NCI-H510A treated with DMSO at 0.1 percent for 48 hours (cell line): ENCODE results near the gene TRIM54.
"Not testable (repeated sequence)": the region's sequence is repeated elsewhere in the genome, so short reads cannot be mapped to it uniquely, and the experiment has no call there.

Experiments
- DNase-seq: peaks from one replicate; lab custom pipeline; 2025; lab: John Stamatoyannopoulos, UW

TRIM54 gene

DNA sequence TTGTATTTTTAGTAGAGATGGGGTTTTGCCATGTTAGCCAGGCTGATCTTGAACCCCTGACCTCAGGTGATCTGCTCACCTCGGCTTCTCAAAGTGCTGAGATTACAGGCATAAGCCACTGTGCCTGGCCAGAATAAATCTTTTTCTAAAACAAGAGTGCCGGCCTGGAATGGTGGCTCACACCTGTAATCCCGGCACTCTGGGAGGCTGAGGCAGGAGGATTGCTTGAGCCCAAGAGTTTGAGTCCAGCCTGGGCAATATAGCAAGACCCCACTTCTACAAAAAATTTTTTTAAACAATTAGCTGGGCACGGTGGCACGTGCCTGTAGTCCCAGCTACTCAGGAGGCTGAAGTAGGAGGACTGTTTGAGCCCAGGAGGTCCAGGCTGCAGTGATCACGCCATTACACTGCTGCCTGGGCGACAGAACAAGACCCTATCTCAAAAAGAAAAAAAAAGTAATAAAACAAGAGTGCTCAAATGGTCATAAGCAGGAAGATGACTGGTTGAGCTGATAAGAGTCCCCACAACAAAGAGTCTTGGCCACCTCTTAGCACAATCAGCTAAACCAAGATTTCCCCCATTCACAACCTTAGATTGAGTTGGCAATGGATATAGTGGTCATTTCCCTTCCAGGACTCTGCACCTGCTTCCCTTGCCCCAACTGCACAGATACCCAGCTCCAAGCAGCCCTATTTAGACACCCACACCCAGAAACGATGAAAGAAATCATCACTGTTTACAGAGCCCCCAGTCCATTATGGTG, 31.8 kb downstream of the TRIM54 start:
- no peak for DNase-seq

DNA sequence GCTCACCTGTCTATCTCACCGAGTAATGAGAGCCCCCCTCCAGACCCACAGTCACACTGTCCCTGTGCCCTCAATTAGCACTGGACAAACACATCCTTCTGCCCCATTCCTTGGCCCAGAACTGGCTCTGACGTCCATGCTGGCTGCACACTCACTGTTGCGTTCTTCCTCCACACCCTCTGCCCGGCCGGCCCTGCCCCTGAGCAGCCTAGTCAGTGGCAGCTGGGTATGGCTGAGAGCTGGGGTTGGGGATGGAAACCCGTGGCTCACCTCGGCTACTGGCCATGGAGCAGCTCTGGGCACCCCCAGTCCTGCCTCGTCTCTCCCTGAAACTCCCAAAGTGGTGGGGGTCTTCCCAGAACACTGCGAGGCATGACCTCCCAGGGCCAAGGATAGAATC, 32.5 kb downstream of the TRIM54 start:
- DNase-seq, result no peak

DNA sequence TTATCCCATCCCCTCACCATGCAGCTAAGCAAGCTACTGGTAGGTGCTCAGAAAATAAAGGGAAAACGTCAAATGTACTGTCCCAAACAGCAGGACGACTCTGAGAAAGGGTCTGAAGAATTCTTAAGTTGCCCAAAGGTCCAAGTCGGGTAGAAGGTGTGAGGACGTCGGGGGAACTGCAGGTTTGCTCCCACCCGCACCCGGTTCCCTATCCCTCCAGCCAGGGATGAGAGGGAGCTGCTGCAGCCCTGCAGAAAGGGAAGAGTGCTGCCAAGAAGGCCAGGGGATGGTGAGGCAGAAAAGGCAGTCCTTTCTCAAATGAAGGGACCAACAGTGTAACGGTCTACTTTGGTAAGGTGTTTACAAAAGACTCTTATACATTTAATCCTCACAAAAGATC, 32.9 kb downstream of the TRIM54 start:
- no peak for DNase-seq

DNA sequence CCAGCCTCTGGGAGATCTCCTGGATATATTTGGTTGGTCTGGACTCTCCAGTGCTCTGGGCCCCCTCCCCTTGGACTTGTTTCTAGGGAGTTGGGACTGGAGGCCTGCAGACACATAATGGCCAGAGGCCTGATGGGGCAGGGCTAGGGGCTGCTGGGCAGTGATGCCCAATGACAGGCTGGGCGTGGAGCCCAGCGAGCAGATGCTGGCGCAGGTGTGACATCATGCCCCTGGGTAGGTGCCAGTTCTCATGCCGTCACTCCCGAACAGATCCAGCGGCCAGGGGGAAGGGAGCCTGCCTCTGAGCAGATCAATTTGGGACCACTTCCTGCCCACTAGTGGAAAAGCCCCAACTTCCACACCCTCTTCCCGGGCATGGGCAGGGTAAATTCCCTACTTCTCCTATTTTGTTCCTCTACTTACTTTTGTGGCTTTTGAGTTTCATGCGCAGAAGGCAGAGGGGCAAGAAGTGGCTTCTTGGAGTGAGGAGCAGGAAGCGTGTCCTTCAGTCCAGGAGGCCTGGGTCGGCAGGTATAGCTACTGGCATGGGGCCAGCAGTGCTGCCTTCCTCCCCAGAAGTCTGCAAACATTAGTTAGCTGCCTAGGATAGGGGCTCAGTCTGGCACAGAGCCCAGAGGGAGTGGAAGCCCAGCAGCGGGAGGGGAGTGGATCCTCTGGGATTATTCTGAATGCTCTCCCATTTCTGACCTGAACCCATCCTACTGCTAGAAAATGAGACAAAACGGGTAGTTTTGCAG, 34.6 kb downstream of the TRIM54 start:
- DNase-seq, result peak; percentile 75

DNA sequence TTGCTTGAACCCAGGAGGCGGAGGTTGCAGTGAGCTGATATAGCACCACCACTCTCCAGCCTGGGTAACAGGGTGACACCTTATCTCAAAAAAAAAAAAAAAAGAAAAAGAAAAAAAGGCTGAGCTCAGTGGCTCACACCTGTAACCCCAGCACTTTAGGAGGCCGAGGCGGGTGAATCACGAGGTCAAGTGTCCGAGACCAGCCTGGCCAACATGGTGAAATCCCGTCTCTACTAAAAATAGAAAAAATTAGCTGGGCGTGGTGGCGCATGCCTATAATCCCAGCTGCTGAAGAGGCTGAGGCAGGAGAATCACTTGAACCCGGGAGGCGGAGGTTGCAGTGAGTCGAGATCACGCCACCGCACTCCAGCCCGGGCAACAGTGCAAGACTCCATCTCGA, 37.6 kb downstream of the TRIM54 start:
- not testable (repeated sequence) for DNase-seq

DNA sequence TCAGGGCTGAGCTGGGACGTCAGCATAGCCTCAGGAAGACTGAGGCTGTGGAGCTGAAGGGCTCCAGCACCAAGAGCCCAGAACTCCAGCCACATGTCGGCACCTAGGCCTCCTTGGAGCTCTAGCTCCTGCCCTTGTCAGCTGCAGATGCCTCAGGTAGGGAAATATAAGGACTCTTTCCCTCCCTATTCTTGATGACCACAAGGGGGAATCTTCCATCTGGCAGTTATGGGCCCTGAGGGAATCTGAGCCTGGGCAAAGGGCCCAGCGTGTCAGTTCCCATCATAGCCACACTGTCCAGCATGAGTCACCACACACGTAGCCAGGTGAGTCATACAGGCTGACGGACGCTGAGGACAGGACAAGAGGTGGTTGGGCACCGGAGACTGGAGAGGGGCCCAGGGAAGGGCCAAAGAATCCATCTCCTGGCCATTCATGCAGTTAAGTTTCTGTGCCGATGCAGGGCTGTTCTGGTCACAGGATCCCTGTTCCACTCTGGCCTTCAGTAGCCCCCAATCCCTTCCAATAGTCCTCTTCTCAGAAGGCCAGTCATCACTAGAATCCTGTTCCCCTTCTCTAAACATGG, 38.8 kb downstream of the TRIM54 start:
- DNase-seq, result no peak

DNA sequence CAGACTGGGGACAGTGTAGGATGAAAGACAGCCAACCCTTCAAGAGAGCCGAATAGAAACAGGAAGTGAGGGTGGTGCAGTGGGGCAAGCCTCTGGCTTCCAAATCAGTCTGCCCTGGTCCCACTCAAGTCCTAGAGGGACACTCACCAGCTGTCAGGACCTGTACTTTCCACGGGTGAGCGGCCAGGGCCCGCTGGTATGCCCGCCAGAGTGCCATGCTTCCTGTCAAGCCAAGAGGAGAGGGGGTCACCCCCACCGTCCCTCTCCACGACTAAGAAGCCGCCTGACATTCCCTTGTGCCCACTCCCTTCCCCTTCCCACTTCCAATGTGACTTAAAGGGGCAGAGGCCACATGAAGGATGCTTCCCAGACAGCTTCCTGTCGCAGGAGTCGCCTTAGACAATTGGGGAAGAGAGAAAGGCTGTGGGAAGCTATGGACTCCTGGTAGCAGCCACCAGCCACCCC, 40.1 kb downstream of the TRIM54 start:
- no peak for DNase-seq

DNA sequence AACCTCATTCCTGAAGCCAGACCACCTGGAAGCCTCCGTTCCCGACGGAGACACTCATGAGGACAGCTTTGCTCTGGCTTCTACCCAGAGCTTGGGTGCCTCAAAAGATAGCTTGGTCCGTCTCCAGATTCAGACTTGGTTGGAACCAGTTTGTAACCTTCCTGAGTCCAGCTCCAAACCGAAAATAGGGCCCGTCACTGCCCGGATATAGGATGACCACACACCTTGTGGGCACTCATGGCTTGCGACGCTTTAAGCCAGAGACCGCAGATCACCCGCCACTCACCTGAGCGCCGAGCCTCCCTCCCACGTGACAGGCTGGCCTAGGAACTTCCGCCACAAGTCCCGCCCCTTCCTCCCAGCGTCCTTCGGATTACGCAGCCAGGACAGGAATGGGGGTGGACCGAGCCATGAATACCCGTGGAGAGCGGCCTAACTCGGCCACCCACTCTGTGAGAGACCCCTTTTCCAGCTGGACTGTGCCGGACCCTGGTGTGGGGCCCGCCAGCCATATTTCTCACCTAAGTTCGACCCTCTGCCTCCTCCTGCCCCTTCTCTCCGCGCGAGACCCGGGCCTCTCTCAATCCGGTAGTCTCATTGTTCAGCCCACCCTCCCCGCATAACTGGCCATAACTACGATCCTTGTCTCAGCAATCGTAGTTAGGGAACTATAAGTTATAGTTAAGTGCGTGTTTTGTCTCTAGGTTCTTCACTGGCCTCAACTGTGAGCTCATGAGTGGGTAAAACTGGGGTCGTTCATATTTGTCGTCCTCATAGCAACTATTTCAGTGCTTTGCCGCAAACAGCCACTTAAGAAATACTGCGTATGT, 40.8 kb downstream of the TRIM54 start, which contains the start of gene MPV17:
Gene MPV17, minus strand, starts transcription at position 332 of the 830 bp plus-strand sequence. CDS start 580 bp downstream, outside the sequence.
- peak; percentile 88 for DNase-seq

DNA sequence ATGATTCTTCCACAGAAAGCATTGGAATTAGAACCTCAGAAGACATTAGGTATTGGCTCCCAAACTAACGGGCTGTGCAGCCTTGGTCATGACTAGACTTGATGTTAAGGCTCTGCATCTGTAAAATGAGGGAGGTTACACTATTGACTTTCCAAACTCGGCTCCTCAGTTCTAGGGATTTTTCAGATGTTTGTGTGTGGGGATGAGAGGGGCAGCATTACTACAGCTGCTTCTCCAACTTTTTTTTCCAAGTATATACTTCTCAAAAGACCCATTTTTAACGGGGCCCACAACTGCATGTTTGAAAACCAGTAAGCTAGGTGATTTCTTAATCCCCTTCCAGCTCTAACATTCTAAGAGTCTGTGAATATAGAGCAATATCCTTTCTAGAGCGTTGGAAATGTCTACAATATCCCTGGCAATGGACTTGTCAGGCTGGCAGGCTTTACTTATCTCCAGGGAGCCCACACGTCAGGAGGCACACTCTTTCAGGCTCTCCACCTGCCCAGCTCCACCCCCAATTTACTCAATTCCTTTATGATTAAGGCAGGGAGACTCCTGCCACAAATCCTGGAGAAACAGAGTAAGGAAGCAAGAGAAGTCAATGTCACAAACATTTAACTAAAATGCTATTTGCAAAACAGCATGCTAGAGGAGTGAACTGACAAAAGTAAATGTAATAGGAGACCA, 41.5 kb downstream of the TRIM54 start:
- no peak for DNase-seq

DNA sequence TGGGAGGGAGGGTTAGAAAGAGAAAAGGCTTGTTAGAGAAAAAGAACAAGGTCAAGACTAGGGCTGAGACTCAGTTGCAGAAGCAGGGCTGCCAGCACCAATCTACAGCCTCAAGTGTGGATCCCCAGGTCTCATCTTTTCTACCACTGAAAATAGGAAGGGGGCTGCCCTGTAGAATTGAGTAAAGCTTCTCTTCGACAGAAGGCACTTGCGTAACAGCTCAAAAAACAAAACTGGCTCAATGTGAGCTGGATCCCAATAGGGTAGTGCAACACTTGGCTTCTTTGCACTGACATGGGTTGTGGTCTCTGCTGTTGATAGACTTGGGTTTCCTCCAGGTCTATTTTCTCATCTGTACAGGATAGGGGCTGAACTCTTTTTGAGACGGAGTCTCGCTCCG, 42.5 kb downstream of the TRIM54 start:
- DNase-seq, result no peak

DNA sequence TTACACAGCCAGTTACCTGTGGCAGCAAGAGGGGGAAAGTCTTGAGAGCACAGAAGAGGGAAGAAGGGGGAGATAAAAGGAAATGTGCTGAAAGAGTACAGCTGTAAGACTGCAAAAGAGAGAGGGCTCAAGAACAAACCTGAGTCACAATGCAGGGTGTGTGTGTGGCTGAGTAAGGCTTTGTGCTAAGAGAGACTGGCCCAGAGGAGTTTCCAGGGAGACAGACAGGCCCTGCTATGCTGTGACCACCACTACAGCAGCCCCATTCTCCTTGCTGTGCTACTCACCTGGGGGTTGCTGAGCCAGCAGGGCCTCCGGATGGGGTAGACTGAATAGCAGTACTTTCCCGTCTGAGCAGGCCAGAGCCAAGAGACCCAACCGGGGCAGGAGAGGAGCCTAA, 53.1 kb downstream of the TRIM54 start:
- no peak for DNase-seq

DNA sequence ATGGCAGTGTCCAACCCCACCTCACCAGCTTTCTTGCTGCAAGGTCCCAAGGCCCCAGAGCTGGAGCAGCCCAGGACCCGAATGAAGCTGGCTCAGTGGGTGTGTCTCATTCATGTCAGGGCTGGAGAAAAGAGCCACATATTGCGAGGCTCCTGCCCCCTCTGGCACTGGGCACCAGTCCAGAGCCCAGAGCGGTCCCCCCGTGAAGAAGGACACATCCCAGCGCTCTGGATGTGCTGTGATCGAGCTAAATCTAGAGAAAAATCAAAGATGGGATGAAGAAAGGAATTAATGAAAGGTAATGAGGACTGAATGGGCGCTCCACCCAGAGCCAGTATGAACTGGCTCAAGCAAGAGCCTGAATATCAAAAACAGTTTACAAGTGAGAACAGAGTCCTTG, 53.9 kb downstream of the TRIM54 start:
- no peak for DNase-seq

DNA sequence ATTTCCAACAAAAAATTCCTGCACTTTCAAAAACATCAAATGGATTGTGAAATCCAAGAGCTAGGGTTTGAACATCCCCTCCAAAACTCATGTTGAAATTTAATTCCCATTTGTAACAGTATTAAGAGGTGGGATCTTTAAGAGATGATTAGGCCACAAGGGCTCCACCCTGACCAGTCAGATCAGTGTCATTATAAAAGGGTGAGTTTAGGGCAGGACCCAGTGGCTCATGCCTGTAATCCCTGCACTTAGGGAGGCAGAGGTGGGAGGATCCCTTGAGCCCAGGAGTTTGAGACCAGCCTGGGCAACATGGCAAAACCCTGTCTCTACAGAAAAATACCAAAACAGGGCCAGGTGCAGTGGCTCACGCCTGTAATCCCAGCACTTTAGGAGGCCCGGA, 65.4 kb downstream of the TRIM54 start:
- no peak for DNase-seq

DNA sequence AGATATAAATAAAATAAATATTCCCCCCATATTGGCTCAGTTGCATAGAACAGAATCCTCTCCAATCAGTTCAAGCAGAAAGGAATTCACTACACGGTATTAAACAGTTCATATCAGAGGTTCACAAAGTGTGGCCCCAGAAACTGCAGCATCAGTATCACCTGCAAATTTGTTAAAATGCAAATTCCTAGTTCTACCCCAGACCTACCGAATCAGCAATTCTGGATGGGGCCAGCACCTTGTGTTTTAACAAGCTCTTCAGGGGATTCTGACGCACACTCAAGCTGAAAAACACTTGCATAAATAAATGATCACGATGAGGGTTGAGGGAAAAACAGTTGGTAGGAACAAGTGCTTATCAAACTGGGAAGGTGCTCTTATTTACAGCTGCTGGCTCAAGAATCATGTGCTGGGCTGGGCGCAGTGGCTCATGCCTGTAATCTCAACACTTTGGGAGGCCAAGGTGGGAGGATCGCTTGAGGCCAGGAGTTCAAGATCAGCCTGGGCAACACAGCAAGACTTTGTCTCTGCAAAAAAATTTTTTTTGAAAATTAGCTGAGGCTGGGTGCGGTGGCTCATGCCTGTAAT, 68.0 kb downstream of the TRIM54 start:
- DNase-seq, result no peak

DNA sequence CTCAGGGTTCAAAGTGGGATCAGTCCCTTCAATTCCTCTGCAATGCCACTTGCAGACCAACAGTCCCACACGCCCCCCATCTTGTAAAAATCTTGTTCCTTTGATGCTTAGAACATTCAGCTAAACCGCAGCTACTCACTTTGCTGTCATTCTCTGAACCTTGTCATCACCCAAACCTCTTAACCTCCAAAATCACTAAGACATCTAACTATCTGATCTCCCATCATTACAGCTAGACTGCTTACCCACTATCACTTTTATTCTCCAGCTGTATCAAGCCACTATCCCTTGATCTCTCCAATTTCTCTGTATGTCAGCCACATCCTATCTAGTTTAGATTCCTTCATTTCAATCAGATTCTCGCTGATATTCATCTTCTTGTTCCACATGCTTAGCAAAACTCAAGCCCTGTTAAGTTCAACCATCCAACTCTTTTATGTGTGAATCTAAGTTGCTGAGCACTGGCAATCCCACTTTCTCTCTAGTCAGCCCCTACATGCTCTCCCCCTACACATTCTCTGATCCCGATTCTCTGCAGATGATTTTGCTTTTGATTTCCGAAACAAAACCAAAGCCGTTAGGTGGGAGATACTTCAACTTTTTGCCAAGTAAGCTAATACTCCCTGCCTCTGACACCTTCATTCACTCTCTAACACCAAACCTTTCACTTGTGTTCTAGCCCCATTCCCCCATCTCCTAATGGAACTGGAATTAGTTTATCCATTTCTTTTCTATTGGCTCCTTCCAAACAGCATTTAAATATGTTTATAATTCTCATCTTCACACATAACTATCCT, 69.8 kb downstream of the TRIM54 start:
- DNase-seq, result no peak

DNA sequence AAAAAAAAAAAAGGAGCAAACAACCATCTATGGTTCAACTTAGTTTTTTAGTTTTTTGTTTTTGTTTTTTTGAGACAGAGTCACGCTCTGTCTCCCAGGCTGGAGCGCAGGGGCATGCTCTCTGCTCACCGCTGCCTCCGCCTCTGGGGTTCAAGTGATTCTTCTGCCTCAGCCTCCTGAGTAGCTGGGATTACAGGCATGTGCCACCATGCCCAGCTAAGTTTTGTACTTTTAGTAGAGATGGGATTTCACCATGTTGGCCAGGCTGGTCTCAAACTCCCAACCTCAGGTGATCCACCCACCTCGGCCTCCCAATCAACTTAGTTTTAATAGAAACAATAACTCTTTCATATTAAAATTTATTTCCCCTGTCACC, 71.1 kb downstream of the TRIM54 start:
- DNase-seq, result not testable (repeated sequence)

DNA sequence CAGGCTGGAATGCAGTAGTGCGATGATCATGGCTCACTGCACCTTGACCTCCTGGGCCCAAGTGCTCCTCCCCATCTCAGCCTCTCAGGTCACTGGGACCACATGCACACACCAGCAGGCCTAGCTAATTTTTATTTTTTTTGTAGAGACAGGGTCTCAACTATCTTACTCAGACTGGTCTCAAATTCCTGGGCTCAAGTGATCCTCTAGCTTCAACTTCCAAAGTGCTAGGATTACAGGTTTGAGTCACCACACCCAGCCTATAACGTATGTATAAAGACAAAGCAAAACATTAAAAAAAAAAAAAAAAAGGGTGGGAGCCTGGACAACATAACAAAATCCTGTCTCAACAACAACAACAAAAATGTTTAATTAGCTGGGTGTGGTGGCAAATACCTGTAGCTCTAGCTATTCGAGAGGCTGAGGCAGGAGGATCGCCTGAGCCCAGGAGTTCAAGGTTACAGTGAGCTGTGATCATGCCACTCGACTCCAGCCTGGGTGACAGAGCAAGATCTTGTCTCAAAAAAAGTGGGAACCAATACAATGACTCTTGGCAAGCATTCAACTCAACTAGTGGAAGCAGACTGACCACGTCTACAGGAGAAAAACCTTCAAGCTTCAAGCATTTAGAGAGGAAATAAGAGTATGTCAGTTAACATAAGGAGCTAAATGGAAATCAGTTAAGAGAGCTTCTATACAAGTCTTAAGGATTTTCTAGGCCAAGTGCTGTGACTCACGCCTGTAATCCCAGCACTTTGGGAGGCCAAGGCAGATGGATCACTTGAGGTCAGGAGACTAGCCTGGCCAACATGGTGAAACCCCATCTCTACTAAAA, 71.8 kb downstream of the TRIM54 start:
- no peak for DNase-seq

DNA sequence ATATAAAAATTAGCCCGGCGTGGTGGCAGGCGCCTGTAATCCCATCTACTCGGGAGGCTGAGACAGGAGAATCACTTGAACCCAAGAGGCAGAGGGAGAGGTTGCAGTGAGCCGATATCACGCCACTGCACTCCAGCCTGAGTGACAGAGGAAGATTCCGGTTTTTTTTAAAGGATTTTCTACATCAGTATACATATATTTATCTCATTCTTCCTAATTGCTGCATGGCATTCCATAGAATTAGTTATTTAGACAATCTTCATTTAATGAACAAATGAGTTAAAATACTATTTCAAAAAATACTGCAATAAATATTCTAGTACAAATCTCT, 72.3 kb downstream of the TRIM54 start:
- DNase-seq, result no peak

DNA sequence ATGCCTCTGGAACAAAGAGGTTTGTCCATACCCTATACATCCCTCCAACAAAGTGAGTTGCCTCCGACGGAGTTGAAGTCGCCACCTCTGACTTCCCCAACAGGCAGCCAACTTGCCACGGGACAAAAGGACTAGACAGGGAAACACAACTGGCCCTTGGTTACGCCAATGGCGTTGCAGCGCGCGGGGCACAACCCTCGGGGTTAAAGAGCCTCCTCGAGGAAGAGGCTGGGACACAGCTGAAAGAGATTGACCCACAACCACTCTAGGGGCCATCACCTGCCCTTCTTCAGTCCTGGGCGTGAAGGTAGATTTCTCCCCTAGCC, 73.8 kb downstream of the TRIM54 start:
- DNase-seq, result peak; percentile 60
